IMR-90 (cell line): ENCODE measurements around the gene SPTB. TPM values are rescaled to one million over a fixed set of nuclear protein-coding genes. Genes with fewer than 3 reads are reported as not detected.

Experiments used
- ATAC-seq: fragments of 200-7000 bp; cut with Tn5 transposase; 2 replicates; pipeline ENCODE4 v1.9.1; 2020; ENCODE audit warnings: low read depth, mild to moderate bottlenecking, moderate library complexity
- BruUV-seq: library from RNA; stranded (reverse); fragments of 400-500 nt; replicated peaks from 2 replicates; lab custom pipeline; 2021; lab: Mats Ljungman, UMichigan
- CTCF ChIA-PET: fragments of 300-600 bp; formaldehyde crosslinking; extraction: SDS; loops from one replicate; lab custom pipeline; 2021; ENCODE audit warnings: antibody characterized with exemption; lab: Yijun Ruan, JAX
- POLR2A ChIA-PET: fragments of 300-600 bp; sonication (Branson Sonifier 250); formaldehyde crosslinking; loops from one replicate; lab custom pipeline; 2022; ENCODE audit warnings: antibody characterized with exemption; ENCODE audit not compliant: unreplicated experiment; lab: Charles Lee
- DNase-seq: peaks from one replicate; pipeline ENCODE4 v3.0.0; 2013
- H2AFZ ChIP-seq: replicated peaks from 2 replicates; pipeline ENCODE3; 2013; ENCODE audit warnings: low read length, mild to moderate bottlenecking; ENCODE audit not compliant: poor library complexity
- H2AK5ac ChIP-seq: 2 replicates; pipeline ENCODE4 v1.6.1; 2013; ENCODE audit warnings: low read depth, low read length, inconsistent platforms
- H2AK9ac ChIP-seq: replicated peaks from 2 replicates; pipeline ENCODE3; 2013; ENCODE audit warnings: mild to moderate bottlenecking, low read depth, low read length, moderate library complexity; ENCODE audit not compliant: poor library complexity
- H2BK120ac ChIP-seq: 2 replicates; pipeline ENCODE4 v1.6.1; 2013; ENCODE audit warnings: low read depth, low read length, inconsistent platforms
- H2BK15ac ChIP-seq: 3 replicates; pipeline ENCODE4 v1.6.1; 2013; ENCODE audit warnings: low read depth, low read length, inconsistent platforms
- H2BK20ac ChIP-seq: 2 replicates; pipeline ENCODE4 v1.6.1; 2013; ENCODE audit warnings: low read depth, mild to moderate bottlenecking, inconsistent platforms, low read length, moderate library complexity
- H2BK5ac ChIP-seq: 2 replicates; pipeline ENCODE4 v1.6.1; 2013; ENCODE audit warnings: mild to moderate bottlenecking, low read depth, low read length, inconsistent platforms; ENCODE audit not compliant: poor library complexity, severe bottlenecking
- H3K14ac ChIP-seq: replicated peaks from 2 replicates; pipeline ENCODE4 v1.6.1; 2013; ENCODE audit warnings: low read depth, low read length, inconsistent platforms
- H3K18ac ChIP-seq: 2 replicates; pipeline ENCODE4 v1.6.1; 2013; ENCODE audit warnings: low read depth, low read length, control low read depth
- H3K23ac ChIP-seq: 2 replicates; pipeline ENCODE4 v1.6.1; 2013; ENCODE audit warnings: low read depth, low read length, inconsistent platforms
- H3K27ac ChIP-seq: 2 replicates; pipeline ENCODE4 v1.5.1; 2013; ENCODE audit warnings: mild to moderate bottlenecking, control low read depth, low read length; ENCODE audit not compliant: insufficient read depth
- H3K27me3 ChIP-seq: 2 replicates; pipeline ENCODE4 v1.6.1; 2013; ENCODE audit warnings: low read length; ENCODE audit not compliant: control insufficient read depth, insufficient read depth
- H3K36me3 ChIP-seq: 2 replicates; pipeline ENCODE4 v1.6.1; 2013; ENCODE audit warnings: low read length, mixed read lengths; ENCODE audit not compliant: control insufficient read depth, insufficient read depth
- H3K4ac ChIP-seq: 2 replicates; pipeline ENCODE4 v1.6.1; 2013; ENCODE audit warnings: low read depth, low read length, inconsistent platforms
- H3K4me1 ChIP-seq: 2 replicates; pipeline ENCODE4 v1.6.1; 2013; ENCODE audit warnings: low read length, mixed read lengths; ENCODE audit not compliant: control insufficient read depth, insufficient read depth
- H3K4me2 ChIP-seq: 2 replicates; pipeline ENCODE4 v1.6.1; 2013; ENCODE audit warnings: low read depth, mild to moderate bottlenecking, control low read depth, low read length, moderate library complexity
- H3K4me3 ChIP-seq: 2 replicates; pipeline ENCODE4 v1.5.1; 2013; ENCODE audit warnings: low read depth, mild to moderate bottlenecking, control low read depth, low read length, moderate library complexity; ENCODE audit not compliant: insufficient read depth
- H3K56ac ChIP-seq: 2 replicates; pipeline ENCODE4 v1.6.1; 2013; ENCODE audit warnings: low read length, inconsistent platforms; ENCODE audit not compliant: insufficient read depth; ENCODE audit errors: extremely low read depth
- H3K79me1 ChIP-seq, 2 experiments: 2 replicates each; pipeline ENCODE4 v1.6.1; 2013; ENCODE audit warnings: low read length in 2 of 2, inconsistent platforms in 1 of 2, low read depth in 1 of 2
- H3K9ac ChIP-seq: 2 replicates; pipeline ENCODE4 v1.6.1; 2013; ENCODE audit warnings: low read depth, low read length, control low read depth
- H3K9me1 ChIP-seq: 2 replicates; pipeline ENCODE4 v1.6.1; 2013; ENCODE audit warnings: low read length, inconsistent platforms; ENCODE audit not compliant: insufficient read depth
- H3K9me3 ChIP-seq: 2 replicates; pipeline ENCODE4 v1.6.1; 2013; ENCODE audit warnings: low read length; ENCODE audit not compliant: control insufficient read depth, insufficient read depth
- H4K20me1 ChIP-seq: 2 replicates; pipeline ENCODE4 v1.6.1; 2013; ENCODE audit warnings: low read length, inconsistent platforms; ENCODE audit not compliant: insufficient read depth
- H4K5ac ChIP-seq: 2 replicates; pipeline ENCODE4 v1.6.1; 2013; ENCODE audit warnings: mild to moderate bottlenecking, low read depth, low read length, control low read depth
- H4K8ac ChIP-seq, 2 experiments: 2 replicates each; pipeline ENCODE4 v1.6.1; 2013; ENCODE audit warnings: low read depth in 2 of 2, low read length in 2 of 2, control low read depth in 1 of 2, inconsistent platforms in 1 of 2
- H4K91ac ChIP-seq: 2 replicates; pipeline ENCODE4 v1.6.1; 2013; ENCODE audit warnings: low read depth, low read length, inconsistent platforms; ENCODE audit not compliant: insufficient read depth
- BHLHE40 ChIP-seq: fragments of 150-350 bp; IDR thresholded peaks from 2 replicates; pipeline ENCODE4 v1.6.1; 2016; ENCODE audit warnings: mild to moderate bottlenecking, low read depth, low read length
- CEBPB ChIP-seq: IDR thresholded peaks from 2 replicates; pipeline ENCODE4 v1.6.1; 2012; ENCODE audit warnings: low read depth, low read length, improper control_type of control experiment
- CHD1 ChIP-seq: IDR thresholded peaks from 2 replicates; pipeline ENCODE4 v1.6.1; 2012; ENCODE audit warnings: low read depth, low read length, improper control_type of control experiment
- ELK1 ChIP-seq: fragments of 150-350 bp; IDR thresholded peaks from 2 replicates; pipeline ENCODE4 v1.6.1; 2016; ENCODE audit warnings: low read depth, mild to moderate bottlenecking, low read length, moderate library complexity, borderline replicate concordance
- FOS ChIP-seq: fragments of 150-350 bp; IDR thresholded peaks from 2 replicates; pipeline ENCODE4 v1.6.1; 2016; ENCODE audit warnings: low read depth, low read length
- MAFK ChIP-seq: IDR thresholded peaks from 2 replicates; pipeline ENCODE4 v1.6.1; 2012; ENCODE audit warnings: low read depth, low read length, improper control_type of control experiment
- MAZ ChIP-seq: IDR thresholded peaks from 2 replicates; pipeline ENCODE4 v1.6.1; 2012; ENCODE audit warnings: low read depth, mild to moderate bottlenecking, low read length, improper control_type of control experiment, moderate library complexity, borderline replicate concordance
- MXI1 ChIP-seq: IDR thresholded peaks from 2 replicates; pipeline ENCODE4 v1.6.1; 2012; ENCODE audit warnings: low read depth, mild to moderate bottlenecking, low read length, moderate library complexity, borderline replicate concordance
- NFE2L2 ChIP-seq: fragments of 150-350 bp; IDR thresholded peaks from 2 replicates; pipeline ENCODE4 v1.6.1; 2016; ENCODE audit warnings: low read depth, mild to moderate bottlenecking, low read length
- POLR2A ChIP-seq: IDR thresholded peaks from 2 replicates; pipeline ENCODE4 v1.6.1; 2012; ENCODE audit warnings: mild to moderate bottlenecking, low read depth, low read length
- RAD21 ChIP-seq: IDR thresholded peaks from 2 replicates; pipeline ENCODE4 v1.6.1; 2012; ENCODE audit warnings: low read length, improper control_type of control experiment
- RCOR1 ChIP-seq: IDR thresholded peaks from 2 replicates; pipeline ENCODE4 v1.6.1; 2012; ENCODE audit warnings: mild to moderate bottlenecking, low read length, improper control_type of control experiment; ENCODE audit not compliant: insufficient replicate concordance
- RFX5 ChIP-seq: IDR thresholded peaks from 2 replicates; pipeline ENCODE4 v1.8.0; 2012; ENCODE audit warnings: low read depth, mild to moderate bottlenecking, low read length, moderate library complexity
- SMC3 ChIP-seq: fragments of 150-350 bp; IDR thresholded peaks from 2 replicates; pipeline ENCODE4 v1.6.1; 2016; ENCODE audit warnings: low read depth, mild to moderate bottlenecking, antibody characterized with exemption, low read length, moderate library complexity
- USF2 ChIP-seq: fragments of 150-350 bp; IDR thresholded peaks from 2 replicates; pipeline ENCODE4 v1.6.1; 2017; ENCODE audit warnings: mild to moderate bottlenecking, antibody characterized with exemption, low read length, low read depth
- WGBS, 2 experiments: methylation state at CpG; one replicate each; pipeline versions ENCODE4 v1.1.5 to v1.1.7; 2013; ENCODE audit warnings: missing lambda C conversion rate in 2 of 2; ENCODE audit not compliant: insufficient read length in 1 of 2; ENCODE audit errors: extremely low coverage in 2 of 2; 5-methylcytosine and 5-hydroxymethylcytosine counted together
- dilution Hi-C: fragments of 300-500 bp; cut with HindIII; formaldehyde crosslinking; loops from one replicate; pipeline ENCODE4 v1.14.3; 2018; ENCODE audit warnings: low sequenced_read_pairs; ENCODE audit not compliant: unreplicated experiment
- in situ Hi-C: fragments of 300-500 bp; cut with MboI; formaldehyde crosslinking; loops from 3 replicates; pipeline ENCODE4 v1.14.3; 2019; ENCODE audit warnings: low sequenced_read_pairs, inconsistent platforms, mixed read lengths
- intact Hi-C: fragments of 100-400 bp; cut with micrococcal nuclease; formaldehyde crosslinking; loops from 2 replicates; pipeline ENCODE4 v1.10.0; 2022
- polyA plus RNA-seq, 3 experiments: library from polyadenylated mRNA; depleted of rRNA; stranded (reverse); fragments of >200 nt; gene quantifications; 2 replicates each; pipeline ENCODE4 v1.2.3, GENCODE V29; 2012; ENCODE audit warnings: low replicate concordance in 1 of 3
- total RNA-seq: library from RNA; depleted of rRNA; stranded (reverse); fragments of >200 nt; gene quantifications from 2 replicates; pipeline ENCODE4 v1.2.3, GENCODE V29; 2012
- TF ChIP-seq, protein P1 (sequence below): conservative IDR thresholded peaks from 2 replicates; pipeline ENCODE4 v1.5.1; 2012; ENCODE audit warnings: mild to moderate bottlenecking, low read depth, low read length, improper control_type of control experiment

The SPTB gene
- total and polyA plus RNA-seq, 2 of the 4 experiments (the other 2 are of a cell fraction) = under 0.01 to 0.07 TPM

DNA sequence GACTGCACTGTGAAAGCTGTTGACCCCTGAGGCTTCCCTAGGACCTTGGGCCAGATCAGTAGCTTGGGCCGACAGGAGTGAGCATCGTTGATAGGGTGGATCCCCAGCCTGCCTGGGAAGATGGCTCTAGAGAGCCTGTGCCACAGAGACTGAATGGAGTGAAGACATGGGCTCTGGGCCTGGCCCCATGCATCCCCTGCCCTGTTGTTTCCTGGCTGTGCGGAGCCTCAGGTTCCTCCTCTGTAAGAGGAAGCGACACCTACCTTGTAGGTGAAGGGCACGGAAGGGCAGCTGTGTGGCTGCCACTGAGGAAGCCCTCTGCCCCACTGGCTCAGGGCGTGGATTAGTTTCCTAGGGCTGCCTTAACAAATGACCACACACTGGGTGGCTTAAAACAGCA lies 151.6 kb downstream of the SPTB start:
- Histone ChIP-seq H2AK9ac (no peak overlapping the region), H2BK20ac (no peak overlapping the region), H3K36me3 (peaks cover 28% of the 10 kb centered on the region), H3K23ac (no peak overlapping the region), H3K14ac (no peak overlapping the region), H4K20me1 (no peaks in the 10 kb centered on the region), H2BK120ac (no peak overlapping the region), H4K5ac (no peak overlapping the region), H3K4ac (no peak overlapping the region), H3K56ac (no peak overlapping the region), H2BK5ac (no peak overlapping the region), H4K8ac (no peak overlapping the region), H3K4me1 (peaks cover 2% of the 10 kb centered on the region), H3K9me1 (peaks cover 4% of the 10 kb centered on the region; the same call in 1 of the 2 replicates), H2BK15ac (no peak overlapping the region), H3K9ac (no peak overlapping the region), H3K18ac (no peak overlapping the region), H3K79me1 (peaks cover 0 to 7% of the 10 kb centered on the region in 2 experiments; a peak in 2 of 4 replicates), H2AK5ac (no peak overlapping the region), H3K9me3 (no peaks in the 10 kb centered on the region), H3K4me2 (no peak overlapping the region), H2AFZ (no peak overlapping the region), H3K27ac (no peak overlapping the region), H3K27me3 (no peaks in the 10 kb centered on the region), H4K91ac (no peak overlapping the region), H3K4me3 (no peak overlapping the region)
- intact Hi-C loops = no loop called here
- in situ Hi-C loops = no loop called here
- no TSS peak for BruUV-seq
- POLR2A ChIA-PET = no interaction called here
- TF ChIP-seq, protein P1, sequence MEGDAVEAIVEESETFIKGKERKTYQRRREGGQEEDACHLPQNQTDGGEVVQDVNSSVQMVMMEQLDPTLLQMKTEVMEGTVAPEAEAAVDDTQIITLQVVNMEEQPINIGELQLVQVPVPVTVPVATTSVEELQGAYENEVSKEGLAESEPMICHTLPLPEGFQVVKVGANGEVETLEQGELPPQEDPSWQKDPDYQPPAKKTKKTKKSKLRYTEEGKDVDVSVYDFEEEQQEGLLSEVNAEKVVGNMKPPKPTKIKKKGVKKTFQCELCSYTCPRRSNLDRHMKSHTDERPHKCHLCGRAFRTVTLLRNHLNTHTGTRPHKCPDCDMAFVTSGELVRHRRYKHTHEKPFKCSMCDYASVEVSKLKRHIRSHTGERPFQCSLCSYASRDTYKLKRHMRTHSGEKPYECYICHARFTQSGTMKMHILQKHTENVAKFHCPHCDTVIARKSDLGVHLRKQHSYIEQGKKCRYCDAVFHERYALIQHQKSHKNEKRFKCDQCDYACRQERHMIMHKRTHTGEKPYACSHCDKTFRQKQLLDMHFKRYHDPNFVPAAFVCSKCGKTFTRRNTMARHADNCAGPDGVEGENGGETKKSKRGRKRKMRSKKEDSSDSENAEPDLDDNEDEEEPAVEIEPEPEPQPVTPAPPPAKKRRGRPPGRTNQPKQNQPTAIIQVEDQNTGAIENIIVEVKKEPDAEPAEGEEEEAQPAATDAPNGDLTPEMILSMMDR = no peak
- TF ChIP-seq ELK1 = no peak
- TF ChIP-seq SMC3 = no peak
- no peak for TF ChIP-seq MAZ
- TF ChIP-seq FOS = no peak
- TF ChIP-seq MAFK = no peak
- TF ChIP-seq RFX5 = no peak
- TF ChIP-seq CHD1 = no peak
- TF ChIP-seq CEBPB = no peak
- no peak for TF ChIP-seq RCOR1
- no peak for TF ChIP-seq MXI1
- no peak for TF ChIP-seq USF2
- TF ChIP-seq BHLHE40 = no peak
- no peak for TF ChIP-seq POLR2A
- TF ChIP-seq NFE2L2 = no peak
- TF ChIP-seq RAD21 = no peak
- dilution Hi-C loops = no loop called here
- no peak for DNase-seq
- ATAC-seq = no peak
- CTCF ChIA-PET = no interaction called here
- WGBS, 2 experiments = 69% methylated on average over 2 of the region's 6 CpGs; no CpG with 5 or more reads in 1 of the 2 experiments
